B cell (primary cell): ENCODE results near the gene IGSF8. TPM values are rescaled to one million over a fixed set of nuclear protein-coding genes. Genes with fewer than 3 reads are reported as not detected.

Experiments used
- ATAC-seq: fragments of 200-7000 bp; cut with Tn5 transposase; one replicate; pipeline ENCODE4 v1.10.0; 2021; ENCODE audit warnings: low read depth, mild to moderate bottlenecking, moderate number of reproducible peaks, moderate library complexity
- CTCF ChIA-PET: fragments of 350-600 bp; sonication (Branson Sonifier 250); formaldehyde crosslinking; loops from one replicate; lab custom pipeline; 2021; ENCODE audit warnings: antibody characterized with exemption, inconsistent platforms; lab: Charles Lee
- POLR2A ChIA-PET: fragments of 350-600 bp; sonication (Branson Sonifier 250); formaldehyde crosslinking; loops from one replicate; lab custom pipeline; 2021; ENCODE audit warnings: antibody characterized with exemption; lab: Charles Lee
- DNase-seq: peaks from one replicate; pipeline ENCODE4 v3.0.0; 2013
- H2AFZ ChIP-seq: 2 replicates; pipeline ENCODE4 v1.6.1; 2012; ENCODE audit warnings: mild to moderate bottlenecking, low read depth, low read length; ENCODE audit not compliant: insufficient read depth, poor library complexity, severe bottlenecking
- H3K27ac ChIP-seq, 2 donors: 1 replicate in 1 of 2; 2 replicates in 1 of 2; pipeline ENCODE4 v1.5.1; 2012 to 2013; ENCODE audit warnings: low read length in 2 of 2, mild to moderate bottlenecking in 2 of 2, moderate library complexity in 1 of 2
- H3K27me3 ChIP-seq, 4 experiments: fragments of 200-600 bp in 1 of 4; sonication (generic) in 1 of 4; replicated peaks in 1 of 4; 1 replicate in 2 of 4; 2 replicates in 2 of 4; pipeline versions ENCODE4 v1.6.1 to v1.7.0; 2013 to 2016; ENCODE audit warnings: low read length in 3 of 4, mild to moderate bottlenecking in 2 of 4, mixed read lengths in 1 of 4, moderate library complexity in 1 of 4; ENCODE audit not compliant: insufficient read depth in 4 of 4, control insufficient read depth in 3 of 4; ENCODE audit errors: control extremely low read depth in 1 of 4
- H3K36me3 ChIP-seq, 2 experiments: replicated peaks in 1 of 2; 1 replicate in 1 of 2; 2 replicates in 1 of 2; pipeline versions ENCODE4 v1.6.1 to v1.7.1; 2013; ENCODE audit warnings: low read length in 1 of 2; ENCODE audit not compliant: insufficient read depth in 2 of 2, control insufficient read depth in 1 of 2; ENCODE audit errors: control extremely low read depth in 1 of 2, extremely low read depth in 1 of 2
- H3K4me1 ChIP-seq, 2 donors: fragments of 200-600 bp in 1 of 2; sonication (generic) in 1 of 2; 1 replicate in 1 of 2; 2 replicates in 1 of 2; pipeline versions ENCODE4 v1.5.1 to v1.6.1; 2013 to 2017; ENCODE audit warnings: low read length in 2 of 2; ENCODE audit not compliant: control insufficient read depth in 2 of 2, insufficient read depth in 2 of 2
- H3K4me2 ChIP-seq: replicated peaks from 2 replicates; pipeline ENCODE3; 2012; ENCODE audit warnings: mild to moderate bottlenecking, low read depth, low read length; ENCODE audit not compliant: poor library complexity, severe bottlenecking
- H3K4me3 ChIP-seq, 5 experiments: fragments of 200-600 bp in 1 of 5; sonication (generic) in 1 of 5; 1 replicate in 3 of 5; 2 replicates in 2 of 5; pipeline versions ENCODE4 v1.5.1 to v1.7.0; 2011 to 2016; ENCODE audit warnings: low read length in 4 of 5, mild to moderate bottlenecking in 4 of 5, low read depth in 2 of 5, control low read depth in 1 of 5, moderate library complexity in 1 of 5; ENCODE audit not compliant: insufficient read depth in 1 of 5; ENCODE audit errors: control extremely low read depth in 1 of 5, extremely low read depth in 1 of 5
- H3K79me2 ChIP-seq: fragments of 200-600 bp; sonication (generic); one replicate; pipeline ENCODE4 v1.6.0; 2016; ENCODE audit warnings: low read length; ENCODE audit not compliant: control insufficient read depth, insufficient read depth
- H3K9ac ChIP-seq: fragments of 200-600 bp; sonication (generic); 2 replicates; pipeline ENCODE4 v1.6.1; 2017; ENCODE audit warnings: mild to moderate bottlenecking, low read length, moderate library complexity
- H3K9me3 ChIP-seq, 3 donors: one replicate each; pipeline versions ENCODE4 v1.6.1 to v1.7.1; 2013; ENCODE audit warnings: low read length in 2 of 3; ENCODE audit not compliant: control insufficient read depth in 2 of 3, insufficient read depth in 1 of 3; ENCODE audit errors: control extremely low read depth in 1 of 3
- H4K20me1 ChIP-seq: 2 replicates; pipeline ENCODE4 v1.6.0; 2012; ENCODE audit warnings: mild to moderate bottlenecking, low read length; ENCODE audit not compliant: insufficient read depth, control insufficient read depth, poor library complexity, severe bottlenecking
- H3K27ac Mint-ChIP-seq: one replicate; pipeline ENCODE4 v1.8.0; 2021; ENCODE audit warnings: mixed read lengths
- H3K27me3 Mint-ChIP-seq: one replicate; pipeline ENCODE4 v1.8.0; 2021; ENCODE audit warnings: mixed read lengths
- H3K4me1 Mint-ChIP-seq: one replicate; pipeline ENCODE4 v1.8.0; 2021; ENCODE audit warnings: mixed read lengths
- H3K4me3 Mint-ChIP-seq: one replicate; pipeline ENCODE4 v1.8.0; 2021; ENCODE audit warnings: mixed read lengths
- H3K9me3 Mint-ChIP-seq: one replicate; pipeline ENCODE4 v1.8.0; 2022; ENCODE audit warnings: mixed read lengths; ENCODE audit not compliant: insufficient read depth
- CTCF ChIP-seq: fragments of 200-600 bp; IDR thresholded peaks from one replicate; pipeline ENCODE4 v1.8.0; 2022; ENCODE audit warnings: antibody characterized with exemption, mild to moderate bottlenecking
- EZH2 ChIP-seq: IDR thresholded peaks from 2 replicates; pipeline ENCODE4 v1.6.1; 2012; ENCODE audit warnings: borderline replicate concordance, low read depth, mild to moderate bottlenecking, moderate library complexity, low read length; ENCODE audit not compliant: insufficient read depth, poor library complexity, severe bottlenecking
- WGBS: methylation state at CpG from one replicate; pipeline ENCODE4 v1.1.5; 2013; ENCODE audit warnings: missing lambda C conversion rate; ENCODE audit not compliant: insufficient coverage; 5-methylcytosine and 5-hydroxymethylcytosine counted together
- intact Hi-C: fragments of 100-400 bp; cut with micrococcal nuclease; formaldehyde crosslinking; loops from one replicate; pipeline ENCODE4 v1.10.0; 2022
- polyA plus RNA-seq: library from polyadenylated mRNA; depleted of rRNA; stranded (reverse); fragments of >200 nt; gene quantifications from 2 replicates; pipeline ENCODE4 v1.2.3, GENCODE V29; 2012
- total RNA-seq, 2 donors: library from RNA; stranded (reverse); fragments of 120-200 nt in 1 of 2; gene quantifications; 1 replicate in 1 of 2; 2 replicates in 1 of 2; pipeline versions ENCODE4 v1.2.3 to v1.2.4, GENCODE V29; 2013 to 2022

Gene IGSF8
- total and polyA plus RNA-seq, 2 donors (not counting 1 experiment from before 2014, with no cell fraction given), result 37.2 to 56.0 TPM

- H3K4me1 Mint-ChIP-seq, result no peaks in the 10 kb centered on the region
- no peak overlapping the region for H2AFZ ChIP-seq
- DNase-seq, result no peak
- intact Hi-C loops, result no loop called here
- H3K4me2 ChIP-seq, result no peak overlapping the region
- 86% methylated on average over 7 of the region's 8 CpGs for WGBS
- H3K27ac Mint-ChIP-seq, result no peak overlapping the region
- H3K36me3 ChIP-seq, result no peaks in the 10 kb centered on the region
- H3K4me3 ChIP-seq, result no peak overlapping the region
- H4K20me1 ChIP-seq, result no peaks in the 10 kb centered on the region
- H3K9me3 Mint-ChIP-seq, result no peaks in the 10 kb centered on the region
- H3K4me3 Mint-ChIP-seq, result no peak overlapping the region
- H3K9ac ChIP-seq, result no peak overlapping the region
- ChIA-PET POLR2A (no interaction called here), CTCF (interaction anchor here (0.7 kb wide), 1 partner anchor 15 kb away, joined by 4 read pairs; no protein-coding TSS in a partner anchor)
- no peaks in the 10 kb centered on the region for H3K79me2 ChIP-seq
- H3K27ac ChIP-seq, result no peak overlapping the region
- ATAC-seq, result no peak
- TF ChIP-seq CTCF (no peak), EZH2 (no peak)
- peaks cover 38% of the 10 kb centered on the region for H3K27me3 Mint-ChIP-seq
- H3K4me1 ChIP-seq, result no peaks in the 10 kb centered on the region
- peaks cover 0 to 11% (median 2%) of the 10 kb centered on the region in 4 experiments for H3K27me3 ChIP-seq
- H3K9me3 ChIP-seq, result no peaks in the 10 kb centered on the region
Measured at GRCh38 chr1:160131803-160132565, 33.6 kb upstream of the IGSF8 start.

GRCh38 chr1:160130939-160131338 lies 32.5 kb upstream of the IGSF8 start:
- Histone ChIP-seq H3K4me1 (no peaks in the 10 kb centered on the region), H2AFZ (no peak overlapping the region), H3K4me2 (no peak overlapping the region), H3K27me3 (peaks cover 0 to 11% (median 2%) of the 10 kb centered on the region in 4 experiments), H4K20me1 (no peaks in the 10 kb centered on the region), H3K4me3 (no peak overlapping the region), H3K27ac (no peak overlapping the region), H3K9ac (no peak overlapping the region), H3K36me3 (no peaks in the 10 kb centered on the region), H3K9me3 (no peaks in the 10 kb centered on the region), H3K79me2 (no peaks in the 10 kb centered on the region)
- Mint-ChIP-seq H3K27ac (no peak overlapping the region), H3K27me3 (peaks cover 35% of the 10 kb centered on the region), H3K9me3 (no peaks in the 10 kb centered on the region), H3K4me1 (no peaks in the 10 kb centered on the region), H3K4me3 (no peak overlapping the region)
- no peak for TF ChIP-seq EZH2
- TF ChIP-seq CTCF, result no peak
- WGBS, result no CpG with 5 or more reads among the region's 1 CpG
- ATAC-seq (no peak), DNase-seq (no peak)
- ChIA-PET POLR2A (no interaction called here), CTCF (interaction anchor here (0.6 kb wide), 1 partner anchor 50 kb away, joined by 3 read pairs; the partner anchor contains the start of gene KCNJ9)
- intact Hi-C loops, result no loop called here
